B cell (primary cell): ENCODE data around the gene DNAH10. TPM values are rescaled to one million over a fixed set of nuclear protein-coding genes. Genes with fewer than 3 reads are reported as not detected.

Experiments
- ATAC-seq: fragments of 200-7000 bp; cut with Tn5 transposase; one replicate; pipeline ENCODE4 v1.10.0; 2021; ENCODE audit warnings: low read depth, mild to moderate bottlenecking, moderate number of reproducible peaks, moderate library complexity
- CTCF ChIA-PET: fragments of 350-600 bp; sonication (Branson Sonifier 250); formaldehyde crosslinking; loops from one replicate; lab custom pipeline; 2021; ENCODE audit warnings: antibody characterized with exemption, inconsistent platforms; lab: Charles Lee
- POLR2A ChIA-PET: fragments of 350-600 bp; sonication (Branson Sonifier 250); formaldehyde crosslinking; loops from one replicate; lab custom pipeline; 2021; ENCODE audit warnings: antibody characterized with exemption; lab: Charles Lee
- DNase-seq: peaks from one replicate; pipeline ENCODE4 v3.0.0; 2013
- H2AFZ ChIP-seq: 2 replicates; pipeline ENCODE4 v1.6.1; 2012; ENCODE audit warnings: mild to moderate bottlenecking, low read depth, low read length; ENCODE audit not compliant: insufficient read depth, poor library complexity, severe bottlenecking
- H3K27ac ChIP-seq, 2 donors: 1 replicate in 1 of 2; 2 replicates in 1 of 2; pipeline ENCODE4 v1.5.1; 2012 to 2013; ENCODE audit warnings: low read length in 2 of 2, mild to moderate bottlenecking in 2 of 2, moderate library complexity in 1 of 2
- H3K27me3 ChIP-seq, 4 experiments: fragments of 200-600 bp in 1 of 4; sonication (generic) in 1 of 4; replicated peaks in 1 of 4; 1 replicate in 2 of 4; 2 replicates in 2 of 4; pipeline versions ENCODE4 v1.6.1 to v1.7.0; 2013 to 2016; ENCODE audit warnings: low read length in 3 of 4, mild to moderate bottlenecking in 2 of 4, mixed read lengths in 1 of 4, moderate library complexity in 1 of 4; ENCODE audit not compliant: insufficient read depth in 4 of 4, control insufficient read depth in 3 of 4; ENCODE audit errors: control extremely low read depth in 1 of 4
- H3K36me3 ChIP-seq, 2 experiments: replicated peaks in 1 of 2; 1 replicate in 1 of 2; 2 replicates in 1 of 2; pipeline versions ENCODE4 v1.6.1 to v1.7.1; 2013; ENCODE audit warnings: low read length in 1 of 2; ENCODE audit not compliant: insufficient read depth in 2 of 2, control insufficient read depth in 1 of 2; ENCODE audit errors: control extremely low read depth in 1 of 2, extremely low read depth in 1 of 2
- H3K4me1 ChIP-seq, 2 donors: fragments of 200-600 bp in 1 of 2; sonication (generic) in 1 of 2; 1 replicate in 1 of 2; 2 replicates in 1 of 2; pipeline versions ENCODE4 v1.5.1 to v1.6.1; 2013 to 2017; ENCODE audit warnings: low read length in 2 of 2; ENCODE audit not compliant: control insufficient read depth in 2 of 2, insufficient read depth in 2 of 2
- H3K4me2 ChIP-seq: replicated peaks from 2 replicates; pipeline ENCODE3; 2012; ENCODE audit warnings: mild to moderate bottlenecking, low read depth, low read length; ENCODE audit not compliant: poor library complexity, severe bottlenecking
- H3K4me3 ChIP-seq, 5 experiments: fragments of 200-600 bp in 1 of 5; sonication (generic) in 1 of 5; 1 replicate in 3 of 5; 2 replicates in 2 of 5; pipeline versions ENCODE4 v1.5.1 to v1.7.0; 2011 to 2016; ENCODE audit warnings: low read length in 4 of 5, mild to moderate bottlenecking in 4 of 5, low read depth in 2 of 5, control low read depth in 1 of 5, moderate library complexity in 1 of 5; ENCODE audit not compliant: insufficient read depth in 1 of 5; ENCODE audit errors: control extremely low read depth in 1 of 5, extremely low read depth in 1 of 5
- H3K79me2 ChIP-seq: fragments of 200-600 bp; sonication (generic); one replicate; pipeline ENCODE4 v1.6.0; 2016; ENCODE audit warnings: low read length; ENCODE audit not compliant: control insufficient read depth, insufficient read depth
- H3K9ac ChIP-seq: fragments of 200-600 bp; sonication (generic); 2 replicates; pipeline ENCODE4 v1.6.1; 2017; ENCODE audit warnings: mild to moderate bottlenecking, low read length, moderate library complexity
- H3K9me3 ChIP-seq, 3 donors: one replicate each; pipeline versions ENCODE4 v1.6.1 to v1.7.1; 2013; ENCODE audit warnings: low read length in 2 of 3; ENCODE audit not compliant: control insufficient read depth in 2 of 3, insufficient read depth in 1 of 3; ENCODE audit errors: control extremely low read depth in 1 of 3
- H4K20me1 ChIP-seq: 2 replicates; pipeline ENCODE4 v1.6.0; 2012; ENCODE audit warnings: mild to moderate bottlenecking, low read length; ENCODE audit not compliant: insufficient read depth, control insufficient read depth, poor library complexity, severe bottlenecking
- H3K27ac Mint-ChIP-seq: one replicate; pipeline ENCODE4 v1.8.0; 2021; ENCODE audit warnings: mixed read lengths
- H3K27me3 Mint-ChIP-seq: one replicate; pipeline ENCODE4 v1.8.0; 2021; ENCODE audit warnings: mixed read lengths
- H3K4me1 Mint-ChIP-seq: one replicate; pipeline ENCODE4 v1.8.0; 2021; ENCODE audit warnings: mixed read lengths
- H3K4me3 Mint-ChIP-seq: one replicate; pipeline ENCODE4 v1.8.0; 2021; ENCODE audit warnings: mixed read lengths
- H3K9me3 Mint-ChIP-seq: one replicate; pipeline ENCODE4 v1.8.0; 2022; ENCODE audit warnings: mixed read lengths; ENCODE audit not compliant: insufficient read depth
- CTCF ChIP-seq: fragments of 200-600 bp; IDR thresholded peaks from one replicate; pipeline ENCODE4 v1.8.0; 2022; ENCODE audit warnings: antibody characterized with exemption, mild to moderate bottlenecking
- EZH2 ChIP-seq: IDR thresholded peaks from 2 replicates; pipeline ENCODE4 v1.6.1; 2012; ENCODE audit warnings: borderline replicate concordance, low read depth, mild to moderate bottlenecking, moderate library complexity, low read length; ENCODE audit not compliant: insufficient read depth, poor library complexity, severe bottlenecking
- WGBS: methylation state at CpG from one replicate; pipeline ENCODE4 v1.1.5; 2013; ENCODE audit warnings: missing lambda C conversion rate; ENCODE audit not compliant: insufficient coverage; 5-methylcytosine and 5-hydroxymethylcytosine counted together
- intact Hi-C: fragments of 100-400 bp; cut with micrococcal nuclease; formaldehyde crosslinking; loops from one replicate; pipeline ENCODE4 v1.10.0; 2022
- polyA plus RNA-seq: library from polyadenylated mRNA; depleted of rRNA; stranded (reverse); fragments of >200 nt; gene quantifications from 2 replicates; pipeline ENCODE4 v1.2.3, GENCODE V29; 2012
- total RNA-seq, 2 donors: library from RNA; stranded (reverse); fragments of 120-200 nt in 1 of 2; gene quantifications; 1 replicate in 1 of 2; 2 replicates in 1 of 2; pipeline versions ENCODE4 v1.2.3 to v1.2.4, GENCODE V29; 2013 to 2022

Gene DNAH10
- total and polyA plus RNA-seq, 2 donors (not counting 1 experiment from before 2014, with no cell fraction given): 0.24 to 0.99 TPM

GRCh38 chr12:123899368-123899767 lies 137.3 kb downstream of the DNAH10 start:
- H3K4me1 ChIP-seq: no peaks in the 10 kb centered on the region
- ChIA-PET POLR2A (no interaction called here), CTCF (interaction anchor here (3.6 kb wide), 1 partner anchor 86 kb away, joined by 19 read pairs; no protein-coding TSS in a partner anchor)
- H4K20me1 ChIP-seq: no peaks in the 10 kb centered on the region
- TF ChIP-seq CTCF: no peak
- no peak for TF ChIP-seq EZH2
- ATAC-seq (no peak), DNase-seq (no peak)
- H3K79me2 ChIP-seq: no peaks in the 10 kb centered on the region
- Mint-ChIP-seq H3K4me1 (no peaks in the 10 kb centered on the region), H3K27me3 (peaks cover 20% of the 10 kb centered on the region), H3K4me3 (no peak overlapping the region), H3K27ac (no peak overlapping the region), H3K9me3 (no peaks in the 10 kb centered on the region)
- no peaks in the 10 kb centered on the region for H3K9me3 ChIP-seq
- no peaks in the 10 kb centered on the region for H3K36me3 ChIP-seq
- H3K9ac ChIP-seq: no peak overlapping the region
- intact Hi-C loops: no loop called here
- no peak overlapping the region for H3K4me3 ChIP-seq
- H3K4me2 ChIP-seq: no peak overlapping the region
- H3K27ac ChIP-seq: no peak overlapping the region
- H3K27me3 ChIP-seq: peaks cover 0 to 6% (median 0%) of the 10 kb centered on the region in 4 experiments
- H2AFZ ChIP-seq: no peak overlapping the region
- 94% methylated on average over 9 of the region's 9 CpGs for WGBS

- Mint-ChIP-seq H3K9me3 (no peaks in the 10 kb centered on the region), H3K27ac (no peak overlapping the region), H3K4me3 (no peak overlapping the region), H3K4me1 (peaks cover 4% of the 10 kb centered on the region), H3K27me3 (peaks cover 20% of the 10 kb centered on the region)
- ChIA-PET POLR2A (no interaction called here), CTCF (interaction anchor here (3.6 kb wide), 1 partner anchor 84 kb away, joined by 19 read pairs; no protein-coding TSS in a partner anchor)
- no peaks in the 10 kb centered on the region for H4K20me1 ChIP-seq
- intact Hi-C loops: no loop called here
- H3K27ac ChIP-seq: no peak overlapping the region
- peaks cover 0 to 6% (median 0%) of the 10 kb centered on the region in 4 experiments for H3K27me3 ChIP-seq
- TF ChIP-seq EZH2: no peak
- no peak for TF ChIP-seq CTCF
- DNase-seq (no peak), ATAC-seq (no peak)
- no peak overlapping the region for H2AFZ ChIP-seq
- H3K4me3 ChIP-seq: no peak overlapping the region
- no peak overlapping the region for H3K4me2 ChIP-seq
- H3K79me2 ChIP-seq: no peaks in the 10 kb centered on the region
- H3K36me3 ChIP-seq: no peaks in the 10 kb centered on the region
- 26% methylated on average over 9 of the region's 9 CpGs for WGBS
- H3K4me1 ChIP-seq: no peaks in the 10 kb centered on the region
- H3K9ac ChIP-seq: no peak overlapping the region
- H3K9me3 ChIP-seq: no peaks in the 10 kb centered on the region
Measured at GRCh38 chr12:123900871-123901376, 138.8 kb downstream of the DNAH10 start.
